IMR-90 (cell line): Measurements from ENCODE around the gene SLC27A3. TPM values are rescaled to one million over a fixed set of nuclear protein-coding genes. Genes with fewer than 3 reads are reported as not detected.

ENCODE experiments used
- ATAC-seq: fragments of 200-7000 bp; cut with Tn5 transposase; 2 replicates; pipeline ENCODE4 v1.9.1; 2020; ENCODE audit warnings: low read depth, mild to moderate bottlenecking, moderate library complexity
- BruUV-seq: library from RNA; stranded (reverse); fragments of 400-500 nt; replicated peaks from 2 replicates; lab custom pipeline; 2021; lab: Mats Ljungman, UMichigan
- CTCF ChIA-PET: fragments of 300-600 bp; formaldehyde crosslinking; extraction: SDS; loops from one replicate; lab custom pipeline; 2021; ENCODE audit warnings: antibody characterized with exemption; lab: Yijun Ruan, JAX
- POLR2A ChIA-PET: fragments of 300-600 bp; sonication (Branson Sonifier 250); formaldehyde crosslinking; loops from one replicate; lab custom pipeline; 2022; ENCODE audit warnings: antibody characterized with exemption; ENCODE audit not compliant: unreplicated experiment; lab: Charles Lee
- DNase-seq: peaks from one replicate; pipeline ENCODE4 v3.0.0; 2013
- H2AFZ ChIP-seq: replicated peaks from 2 replicates; pipeline ENCODE3; 2013; ENCODE audit warnings: low read length, mild to moderate bottlenecking; ENCODE audit not compliant: poor library complexity
- H2AK5ac ChIP-seq: 2 replicates; pipeline ENCODE4 v1.6.1; 2013; ENCODE audit warnings: low read depth, low read length, inconsistent platforms
- H2AK9ac ChIP-seq: replicated peaks from 2 replicates; pipeline ENCODE3; 2013; ENCODE audit warnings: mild to moderate bottlenecking, low read depth, low read length, moderate library complexity; ENCODE audit not compliant: poor library complexity
- H2BK120ac ChIP-seq: 2 replicates; pipeline ENCODE4 v1.6.1; 2013; ENCODE audit warnings: low read depth, low read length, inconsistent platforms
- H2BK15ac ChIP-seq: 3 replicates; pipeline ENCODE4 v1.6.1; 2013; ENCODE audit warnings: low read depth, low read length, inconsistent platforms
- H2BK20ac ChIP-seq: 2 replicates; pipeline ENCODE4 v1.6.1; 2013; ENCODE audit warnings: low read depth, mild to moderate bottlenecking, inconsistent platforms, low read length, moderate library complexity
- H2BK5ac ChIP-seq: 2 replicates; pipeline ENCODE4 v1.6.1; 2013; ENCODE audit warnings: mild to moderate bottlenecking, low read depth, low read length, inconsistent platforms; ENCODE audit not compliant: poor library complexity, severe bottlenecking
- H3K14ac ChIP-seq: replicated peaks from 2 replicates; pipeline ENCODE4 v1.6.1; 2013; ENCODE audit warnings: low read depth, low read length, inconsistent platforms
- H3K18ac ChIP-seq: 2 replicates; pipeline ENCODE4 v1.6.1; 2013; ENCODE audit warnings: low read depth, low read length, control low read depth
- H3K23ac ChIP-seq: 2 replicates; pipeline ENCODE4 v1.6.1; 2013; ENCODE audit warnings: low read depth, low read length, inconsistent platforms
- H3K27ac ChIP-seq: 2 replicates; pipeline ENCODE4 v1.5.1; 2013; ENCODE audit warnings: mild to moderate bottlenecking, control low read depth, low read length; ENCODE audit not compliant: insufficient read depth
- H3K27me3 ChIP-seq: 2 replicates; pipeline ENCODE4 v1.6.1; 2013; ENCODE audit warnings: low read length; ENCODE audit not compliant: control insufficient read depth, insufficient read depth
- H3K36me3 ChIP-seq: 2 replicates; pipeline ENCODE4 v1.6.1; 2013; ENCODE audit warnings: low read length, mixed read lengths; ENCODE audit not compliant: control insufficient read depth, insufficient read depth
- H3K4ac ChIP-seq: 2 replicates; pipeline ENCODE4 v1.6.1; 2013; ENCODE audit warnings: low read depth, low read length, inconsistent platforms
- H3K4me1 ChIP-seq: 2 replicates; pipeline ENCODE4 v1.6.1; 2013; ENCODE audit warnings: low read length, mixed read lengths; ENCODE audit not compliant: control insufficient read depth, insufficient read depth
- H3K4me2 ChIP-seq: 2 replicates; pipeline ENCODE4 v1.6.1; 2013; ENCODE audit warnings: low read depth, mild to moderate bottlenecking, control low read depth, low read length, moderate library complexity
- H3K4me3 ChIP-seq: 2 replicates; pipeline ENCODE4 v1.5.1; 2013; ENCODE audit warnings: low read depth, mild to moderate bottlenecking, control low read depth, low read length, moderate library complexity; ENCODE audit not compliant: insufficient read depth
- H3K56ac ChIP-seq: 2 replicates; pipeline ENCODE4 v1.6.1; 2013; ENCODE audit warnings: low read length, inconsistent platforms; ENCODE audit not compliant: insufficient read depth; ENCODE audit errors: extremely low read depth
- H3K79me1 ChIP-seq, 2 experiments: 2 replicates each; pipeline ENCODE4 v1.6.1; 2013; ENCODE audit warnings: low read length in 2 of 2, inconsistent platforms in 1 of 2, low read depth in 1 of 2
- H3K9ac ChIP-seq: 2 replicates; pipeline ENCODE4 v1.6.1; 2013; ENCODE audit warnings: low read depth, low read length, control low read depth
- H3K9me1 ChIP-seq: 2 replicates; pipeline ENCODE4 v1.6.1; 2013; ENCODE audit warnings: low read length, inconsistent platforms; ENCODE audit not compliant: insufficient read depth
- H3K9me3 ChIP-seq: 2 replicates; pipeline ENCODE4 v1.6.1; 2013; ENCODE audit warnings: low read length; ENCODE audit not compliant: control insufficient read depth, insufficient read depth
- H4K20me1 ChIP-seq: 2 replicates; pipeline ENCODE4 v1.6.1; 2013; ENCODE audit warnings: low read length, inconsistent platforms; ENCODE audit not compliant: insufficient read depth
- H4K5ac ChIP-seq: 2 replicates; pipeline ENCODE4 v1.6.1; 2013; ENCODE audit warnings: mild to moderate bottlenecking, low read depth, low read length, control low read depth
- H4K8ac ChIP-seq, 2 experiments: 2 replicates each; pipeline ENCODE4 v1.6.1; 2013; ENCODE audit warnings: low read depth in 2 of 2, low read length in 2 of 2, control low read depth in 1 of 2, inconsistent platforms in 1 of 2
- H4K91ac ChIP-seq: 2 replicates; pipeline ENCODE4 v1.6.1; 2013; ENCODE audit warnings: low read depth, low read length, inconsistent platforms; ENCODE audit not compliant: insufficient read depth
- BHLHE40 ChIP-seq: fragments of 150-350 bp; IDR thresholded peaks from 2 replicates; pipeline ENCODE4 v1.6.1; 2016; ENCODE audit warnings: mild to moderate bottlenecking, low read depth, low read length
- CEBPB ChIP-seq: IDR thresholded peaks from 2 replicates; pipeline ENCODE4 v1.6.1; 2012; ENCODE audit warnings: low read depth, low read length, improper control_type of control experiment
- CHD1 ChIP-seq: IDR thresholded peaks from 2 replicates; pipeline ENCODE4 v1.6.1; 2012; ENCODE audit warnings: low read depth, low read length, improper control_type of control experiment
- CTCF ChIP-seq: conservative IDR thresholded peaks from 2 replicates; pipeline ENCODE4 v1.5.1; 2012; ENCODE audit warnings: mild to moderate bottlenecking, low read depth, low read length, improper control_type of control experiment
- ELK1 ChIP-seq: fragments of 150-350 bp; IDR thresholded peaks from 2 replicates; pipeline ENCODE4 v1.6.1; 2016; ENCODE audit warnings: low read depth, mild to moderate bottlenecking, low read length, moderate library complexity, borderline replicate concordance
- FOS ChIP-seq: fragments of 150-350 bp; IDR thresholded peaks from 2 replicates; pipeline ENCODE4 v1.6.1; 2016; ENCODE audit warnings: low read depth, low read length
- MAFK ChIP-seq: IDR thresholded peaks from 2 replicates; pipeline ENCODE4 v1.6.1; 2012; ENCODE audit warnings: low read depth, low read length, improper control_type of control experiment
- MAZ ChIP-seq: IDR thresholded peaks from 2 replicates; pipeline ENCODE4 v1.6.1; 2012; ENCODE audit warnings: low read depth, mild to moderate bottlenecking, low read length, improper control_type of control experiment, moderate library complexity, borderline replicate concordance
- MXI1 ChIP-seq: IDR thresholded peaks from 2 replicates; pipeline ENCODE4 v1.6.1; 2012; ENCODE audit warnings: low read depth, mild to moderate bottlenecking, low read length, moderate library complexity, borderline replicate concordance
- NFE2L2 ChIP-seq: fragments of 150-350 bp; IDR thresholded peaks from 2 replicates; pipeline ENCODE4 v1.6.1; 2016; ENCODE audit warnings: low read depth, mild to moderate bottlenecking, low read length
- POLR2A ChIP-seq: IDR thresholded peaks from 2 replicates; pipeline ENCODE4 v1.6.1; 2012; ENCODE audit warnings: mild to moderate bottlenecking, low read depth, low read length
- RFX5 ChIP-seq: IDR thresholded peaks from 2 replicates; pipeline ENCODE4 v1.8.0; 2012; ENCODE audit warnings: low read depth, mild to moderate bottlenecking, low read length, moderate library complexity
- SMC3 ChIP-seq: fragments of 150-350 bp; IDR thresholded peaks from 2 replicates; pipeline ENCODE4 v1.6.1; 2016; ENCODE audit warnings: low read depth, mild to moderate bottlenecking, antibody characterized with exemption, low read length, moderate library complexity
- USF2 ChIP-seq: fragments of 150-350 bp; IDR thresholded peaks from 2 replicates; pipeline ENCODE4 v1.6.1; 2017; ENCODE audit warnings: mild to moderate bottlenecking, antibody characterized with exemption, low read length, low read depth
- WGBS, 2 experiments: methylation state at CpG; one replicate each; pipeline versions ENCODE4 v1.1.5 to v1.1.7; 2013; ENCODE audit warnings: missing lambda C conversion rate in 2 of 2; ENCODE audit not compliant: insufficient read length in 1 of 2; ENCODE audit errors: extremely low coverage in 2 of 2; 5-methylcytosine and 5-hydroxymethylcytosine counted together
- dilution Hi-C: fragments of 300-500 bp; cut with HindIII; formaldehyde crosslinking; loops from one replicate; pipeline ENCODE4 v1.14.3; 2018; ENCODE audit warnings: low sequenced_read_pairs; ENCODE audit not compliant: unreplicated experiment
- in situ Hi-C: fragments of 300-500 bp; cut with MboI; formaldehyde crosslinking; loops from 3 replicates; pipeline ENCODE4 v1.14.3; 2019; ENCODE audit warnings: low sequenced_read_pairs, inconsistent platforms, mixed read lengths
- intact Hi-C: fragments of 100-400 bp; cut with micrococcal nuclease; formaldehyde crosslinking; loops from 2 replicates; pipeline ENCODE4 v1.10.0; 2022
- polyA plus RNA-seq, 3 experiments: library from polyadenylated mRNA; depleted of rRNA; stranded (reverse); fragments of >200 nt; gene quantifications; 2 replicates each; pipeline ENCODE4 v1.2.3, GENCODE V29; 2012; ENCODE audit warnings: low replicate concordance in 1 of 3
- total RNA-seq: library from RNA; depleted of rRNA; stranded (reverse); fragments of >200 nt; gene quantifications from 2 replicates; pipeline ENCODE4 v1.2.3, GENCODE V29; 2012

SLC27A3 gene
- total and polyA plus RNA-seq, 2 of the 4 experiments (the other 2 are of a cell fraction): 3.2 to 9.3 TPM

- Histone ChIP-seq H3K9ac (no peak overlapping the region), H2AFZ (no peak overlapping the region), H3K4ac (no peak overlapping the region), H2BK5ac (no peak overlapping the region), H4K91ac (no peak overlapping the region), H3K27ac (no peak overlapping the region), H3K9me1 (no peaks in the 10 kb centered on the region; the same call in 1 of the 2 replicates), H3K56ac (no peak overlapping the region), H3K27me3 (no peaks in the 10 kb centered on the region), H2BK15ac (no peak overlapping the region), H3K23ac (no peak overlapping the region), H4K20me1 (no peaks in the 10 kb centered on the region), H3K4me1 (peaks cover 4% of the 10 kb centered on the region; the same call in 1 of the 2 replicates), H3K36me3 (peaks cover 45% of the 10 kb centered on the region), H3K18ac (no peak overlapping the region), H3K4me2 (no peak overlapping the region), H3K4me3 (no peak overlapping the region), H2BK120ac (no peak overlapping the region), H3K9me3 (no peaks in the 10 kb centered on the region), H3K14ac (no peak overlapping the region), H2BK20ac (no peak overlapping the region), H4K5ac (no peak overlapping the region), H2AK9ac (peak overlapping the region; percentile 8), H2AK5ac (peak overlapping the region; percentile 1; the same call in 1 of the 2 replicates), H3K79me1 (peaks cover 0 to 8% of the 10 kb centered on the region in 2 experiments; a peak in 2 of 4 replicates), H4K8ac (no peak overlapping the region)
- dilution Hi-C loops (no loop called here), intact Hi-C loops (no loop called here), in situ Hi-C loops (no loop called here)
- no peak for TF ChIP-seq CHD1
- no peak for TF ChIP-seq CTCF
- no peak for TF ChIP-seq POLR2A
- no peak for TF ChIP-seq MXI1
- TF ChIP-seq RFX5: no peak
- TF ChIP-seq ELK1: no peak
- no peak for TF ChIP-seq CEBPB
- TF ChIP-seq FOS: no peak
- TF ChIP-seq SMC3: no peak
- no peak for TF ChIP-seq NFE2L2
- TF ChIP-seq MAZ: no peak
- TF ChIP-seq BHLHE40: no peak
- TF ChIP-seq USF2: no peak
- TF ChIP-seq MAFK: no peak
- ChIA-PET CTCF (no interaction called here), POLR2A (no interaction called here)
- WGBS, 2 experiments: 94% methylated on average over 3 of the region's 8 CpGs; no CpG with 5 or more reads in 1 of the 2 experiments
- ATAC-seq (no peak), DNase-seq (no peak)
- no TSS peak for BruUV-seq
Observed at GRCh38 chr1:153774026-153774595, 1.1 kb upstream of the SLC27A3 start.
